Choroid plexus epithelial cell (primary cell): ENCODE measurements around the gene FANCC.
"Not testable (repeated sequence)": the region's sequence is repeated elsewhere in the genome, so short reads cannot be mapped to it uniquely, and the experiment has no call there.

Experiments used
- DNase-seq: peaks from one replicate; pipeline ENCODE4 v3.0.0-alpha.2; 2010; ENCODE audit warnings: low read depth
- H3K4me3 ChIP-seq: 2 replicates; pipeline ENCODE4 v1.5.1; 2011; ENCODE audit warnings: low read depth, mild to moderate bottlenecking, control low read depth, low read length, moderate library complexity
- TF ChIP-seq, protein P1 (sequence below): conservative IDR thresholded peaks from 2 replicates; pipeline ENCODE4 v1.5.1; 2011; ENCODE audit warnings: low read depth, mild to moderate bottlenecking, control low read depth, inconsistent platforms, low read length, moderate library complexity

Gene FANCC

DNA sequence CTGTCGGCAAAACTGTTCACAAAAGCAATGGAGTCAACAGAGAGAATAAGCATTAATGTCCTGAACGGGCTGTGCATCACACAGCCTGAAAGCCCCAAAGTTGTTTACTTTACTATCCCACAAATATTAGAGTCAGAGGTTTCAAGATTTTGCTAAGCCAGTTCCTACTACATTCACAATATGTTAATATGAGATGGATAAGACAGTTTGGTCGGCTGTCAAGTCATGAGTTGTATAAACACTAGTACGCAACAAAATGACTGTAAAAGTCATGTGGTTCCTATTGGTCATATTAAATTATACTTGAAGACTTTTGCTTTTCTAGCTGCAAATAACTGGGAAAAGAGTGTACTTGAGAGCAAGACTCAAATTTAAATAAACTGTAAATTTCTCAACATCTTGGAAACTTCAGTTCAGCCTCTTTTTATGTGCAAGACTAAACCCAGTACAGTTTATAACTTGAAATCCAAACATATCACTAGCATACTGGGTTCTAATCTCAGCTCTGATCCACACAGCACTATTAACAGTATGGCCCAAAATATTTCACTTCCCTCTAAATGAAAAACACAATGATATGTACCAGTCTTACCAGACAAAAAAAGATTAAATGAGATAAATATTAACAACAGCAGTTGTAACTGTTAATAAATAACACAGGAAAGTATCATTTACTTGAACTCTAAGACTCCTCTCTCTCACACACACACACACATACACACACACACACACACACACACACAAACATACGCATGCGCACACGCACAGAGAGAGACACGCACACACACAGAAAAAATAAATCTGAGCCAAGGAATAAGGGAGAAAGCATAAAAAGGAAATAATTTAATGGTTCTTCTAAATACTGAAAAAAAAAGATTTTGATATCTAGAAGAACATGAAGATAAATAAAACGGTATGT lies 33.1 kb downstream of the FANCC start:
- H3K4me3 ChIP-seq = no peak overlapping the region
- peak; percentile 42 for DNase-seq

DNA sequence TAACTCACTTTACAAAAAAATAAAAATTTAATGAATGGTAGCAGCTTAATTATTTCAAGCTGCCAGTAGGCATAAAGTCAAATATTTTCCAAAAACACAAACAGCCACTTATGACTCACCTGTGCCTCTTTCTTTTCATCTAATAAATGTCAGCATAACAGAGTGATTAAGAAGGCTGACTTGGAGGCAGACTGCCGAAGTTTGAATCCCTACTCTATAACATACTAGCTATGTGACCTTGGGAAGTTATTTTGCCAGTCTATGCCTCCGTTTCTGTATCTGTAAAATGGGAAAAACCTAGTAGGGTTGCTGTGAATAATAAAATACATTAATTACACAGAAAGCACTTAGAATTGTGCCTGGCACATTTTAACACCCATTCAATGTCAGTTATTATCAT lies 33.8 kb downstream of the FANCC start:
- DNase-seq = no peak
- no peak overlapping the region for H3K4me3 ChIP-seq
- TF ChIP-seq, protein P1, sequence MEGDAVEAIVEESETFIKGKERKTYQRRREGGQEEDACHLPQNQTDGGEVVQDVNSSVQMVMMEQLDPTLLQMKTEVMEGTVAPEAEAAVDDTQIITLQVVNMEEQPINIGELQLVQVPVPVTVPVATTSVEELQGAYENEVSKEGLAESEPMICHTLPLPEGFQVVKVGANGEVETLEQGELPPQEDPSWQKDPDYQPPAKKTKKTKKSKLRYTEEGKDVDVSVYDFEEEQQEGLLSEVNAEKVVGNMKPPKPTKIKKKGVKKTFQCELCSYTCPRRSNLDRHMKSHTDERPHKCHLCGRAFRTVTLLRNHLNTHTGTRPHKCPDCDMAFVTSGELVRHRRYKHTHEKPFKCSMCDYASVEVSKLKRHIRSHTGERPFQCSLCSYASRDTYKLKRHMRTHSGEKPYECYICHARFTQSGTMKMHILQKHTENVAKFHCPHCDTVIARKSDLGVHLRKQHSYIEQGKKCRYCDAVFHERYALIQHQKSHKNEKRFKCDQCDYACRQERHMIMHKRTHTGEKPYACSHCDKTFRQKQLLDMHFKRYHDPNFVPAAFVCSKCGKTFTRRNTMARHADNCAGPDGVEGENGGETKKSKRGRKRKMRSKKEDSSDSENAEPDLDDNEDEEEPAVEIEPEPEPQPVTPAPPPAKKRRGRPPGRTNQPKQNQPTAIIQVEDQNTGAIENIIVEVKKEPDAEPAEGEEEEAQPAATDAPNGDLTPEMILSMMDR = no peak

More for the DNA sequence above, 33.1 kb downstream of the FANCC start:
- TF ChIP-seq, protein P1 = no peak

DNA sequence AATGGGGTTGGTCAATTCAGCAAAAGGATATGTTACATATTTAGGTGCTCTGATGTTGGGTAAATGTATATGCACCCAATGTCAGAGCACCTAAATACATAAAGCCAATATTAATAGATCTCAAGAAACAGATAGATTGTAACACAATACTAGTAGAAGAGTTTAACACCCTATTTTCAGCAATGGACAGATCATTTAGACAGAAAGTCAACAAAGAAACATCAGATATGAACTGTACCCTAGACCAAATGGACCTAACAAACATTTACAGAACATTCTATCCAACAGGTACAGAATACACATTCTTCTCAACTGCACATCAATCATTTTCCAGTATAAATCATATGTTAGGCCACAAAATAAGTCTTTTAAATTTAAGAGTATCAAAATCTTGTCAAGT lies 35.2 kb downstream of the FANCC start:
- H3K4me3 ChIP-seq = no peak overlapping the region

DNA sequence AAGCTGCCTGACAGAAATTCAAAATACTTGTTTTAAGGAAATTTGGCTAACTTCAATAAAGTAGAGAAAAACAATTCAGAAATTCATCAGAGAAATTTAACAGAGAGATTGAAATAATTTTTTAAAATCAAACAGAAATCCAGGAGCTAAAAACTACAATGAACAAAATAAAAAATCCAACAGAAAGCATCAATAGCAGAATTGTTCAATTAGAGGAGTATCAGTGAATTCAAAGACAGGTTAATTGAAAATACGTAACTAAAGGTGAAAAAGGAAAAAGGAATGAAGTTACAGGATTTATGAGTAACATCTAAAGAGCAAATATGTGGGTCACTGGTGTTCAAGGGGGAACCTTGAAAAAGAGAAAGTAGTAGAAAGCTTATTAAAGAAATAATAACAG lies 36.8 kb downstream of the FANCC start:
- TF ChIP-seq, protein P1 = no peak
- DNase-seq = no peak
- H3K4me3 ChIP-seq = no peak overlapping the region

More for the DNA sequence above, 35.2 kb downstream of the FANCC start:
- no peak for DNase-seq
- TF ChIP-seq, protein P1 = no peak

DNA sequence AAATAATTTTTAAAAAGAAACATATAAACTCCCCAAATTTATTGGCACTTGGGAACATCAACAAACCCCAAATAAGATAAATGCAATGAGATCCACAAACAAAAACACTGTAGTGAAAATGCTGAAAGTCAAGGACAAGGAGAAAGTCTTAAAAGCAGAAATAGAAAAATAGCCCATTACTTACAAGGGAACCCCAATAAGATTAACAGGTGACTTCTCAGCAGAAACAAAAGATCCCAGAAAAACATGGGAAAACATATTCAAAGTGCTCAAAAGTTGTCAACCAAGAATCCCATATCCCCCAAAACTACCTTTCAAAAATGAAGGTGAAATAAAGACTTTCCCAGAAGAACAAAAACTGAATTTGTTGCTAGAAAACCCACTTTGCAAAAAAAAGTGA lies 40.0 kb downstream of the FANCC start:
- TF ChIP-seq, protein P1 = no peak
- DNase-seq = no peak
- no peak overlapping the region for H3K4me3 ChIP-seq

DNA sequence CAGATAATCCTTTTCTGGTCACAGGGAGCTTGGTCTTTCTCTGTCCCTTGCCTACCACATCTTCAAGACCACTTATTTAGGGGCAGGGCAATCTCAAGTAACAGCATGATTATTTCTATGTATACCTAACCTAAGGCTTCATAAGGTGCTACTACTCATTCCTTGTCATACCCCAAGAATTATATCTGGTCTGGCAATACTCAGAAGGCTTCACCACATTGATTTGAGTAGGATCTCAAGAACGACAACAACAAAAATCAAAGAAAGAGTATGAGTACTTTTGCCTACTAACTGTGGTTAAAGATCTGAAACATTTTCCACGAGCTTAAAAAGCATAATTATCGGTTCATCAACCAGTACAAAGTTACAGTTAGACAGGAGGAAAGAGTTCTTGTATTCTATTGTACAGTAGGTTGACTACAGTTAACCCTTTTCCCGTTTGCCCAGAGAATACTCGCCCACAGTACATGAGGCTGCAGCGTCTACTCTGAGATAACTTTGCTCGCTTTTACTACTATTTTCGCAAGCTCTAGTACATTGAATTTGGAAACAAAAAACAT lies 41.0 kb downstream of the FANCC start:
- no peak overlapping the region for H3K4me3 ChIP-seq
- TF ChIP-seq, protein P1 = no peak
- no peak for DNase-seq

DNA sequence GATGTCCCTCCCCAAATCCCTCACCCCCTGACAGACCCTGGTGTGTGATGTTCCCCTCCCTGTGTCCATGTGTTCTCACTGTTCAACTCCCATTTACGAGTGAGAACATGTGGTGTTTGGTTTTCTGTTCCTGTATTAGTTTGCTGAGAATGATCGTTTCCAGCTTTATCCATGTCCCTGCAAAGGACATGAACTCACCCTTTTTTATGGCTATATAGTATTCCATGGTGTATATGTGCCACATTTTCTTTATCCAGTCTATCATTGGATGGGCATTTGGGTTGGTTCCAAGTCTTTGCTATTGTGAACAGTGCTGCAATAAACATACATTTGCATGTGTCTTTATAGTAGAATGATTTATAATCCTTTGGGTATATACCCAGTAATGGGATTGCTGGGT lies 43.3 kb downstream of the FANCC start:
- DNase-seq, H3K4me3 ChIP-seq: not testable (repeated sequence)
